HepG2 (cell line): ENCODE data around the gene MLC1. TPM values are rescaled to one million over a fixed set of nuclear protein-coding genes. Genes with fewer than 3 reads are reported as not detected.

Experiments used
- DR1 ChIP-seq: sonication (generic); formaldehyde crosslinking; IDR thresholded peaks from 2 replicates; pipeline ENCODE4 v1.8.0; 2021; ENCODE audit warnings: mild to moderate bottlenecking, missing genetic modification reagents, inconsistent platforms
- ELF3 ChIP-seq: IDR thresholded peaks from 2 replicates; pipeline ENCODE4 v1.6.1; 2016; ENCODE audit warnings: missing genetic modification reagents, missing compliant biosample characterization
- GTF3A ChIP-seq: sonication (generic); formaldehyde crosslinking; conservative IDR thresholded peaks from 2 replicates; pipeline ENCODE4 v1.4.0; 2020; ENCODE audit warnings: mild to moderate bottlenecking, missing genetic modification reagents
- HNRNPH1 ChIP-seq: fragments of 200-400 bp; formaldehyde crosslinking; optimal IDR thresholded peaks from 2 replicates; pipeline ENCODE3; 2017; ENCODE audit warnings: mild to moderate bottlenecking, low read depth, low read length
- HOXA7 ChIP-seq: sonication (generic); formaldehyde crosslinking; IDR thresholded peaks from 2 replicates; pipeline ENCODE4 v1.8.1; 2022; ENCODE audit warnings: mild to moderate bottlenecking, missing genetic modification reagents, moderate library complexity
- MIER3 ChIP-seq: IDR thresholded peaks from 2 replicates; pipeline ENCODE4 v1.6.1; 2016; ENCODE audit warnings: missing compliant biosample characterization, borderline replicate concordance
- SOX6 ChIP-seq, 2 experiments: fragments of 450-650 bp in 1 of 2; sonication (generic) in 1 of 2; formaldehyde crosslinking in 1 of 2; IDR thresholded peaks; 2 replicates each; pipeline versions ENCODE4 v1.4.0 to v1.6.1; 2017 to 2020; ENCODE audit warnings: antibody characterized with exemption in 1 of 2, mild to moderate bottlenecking in 1 of 2, missing genetic modification reagents in 1 of 2
- STAG1 ChIP-seq: sonication (generic); formaldehyde crosslinking; IDR thresholded peaks from 2 replicates; pipeline ENCODE4 v1.4.0; 2020; ENCODE audit warnings: missing genetic modification reagents
- TSC22D2 ChIP-seq: sonication (generic); formaldehyde crosslinking; IDR thresholded peaks from 2 replicates; pipeline ENCODE4 v1.5.1; 2020; ENCODE audit warnings: missing genetic modification reagents, mild to moderate bottlenecking, borderline replicate concordance
- ZMYM2 ChIP-seq: sonication (generic); formaldehyde crosslinking; IDR thresholded peaks from 2 replicates; pipeline ENCODE4 v1.8.0; 2022; ENCODE audit warnings: mild to moderate bottlenecking, missing genetic modification reagents
- ZNF326 ChIP-seq: sonication (generic); formaldehyde crosslinking; IDR thresholded peaks from 2 replicates; pipeline ENCODE4 v1.4.0; 2020; ENCODE audit warnings: missing genetic modification reagents, borderline replicate concordance
- ZNF879 ChIP-seq: sonication (generic); formaldehyde crosslinking; IDR thresholded peaks from 2 replicates; pipeline ENCODE4 v1.8.1; 2023; ENCODE audit warnings: missing genetic modification reagents
- polyA plus RNA-seq, 8 experiments: library from polyadenylated mRNA; depleted of rRNA in 3 of 8; stranded (reverse) in 7 of 8; unstranded in 1 of 8; fragments of >200 nt; fragmentation: Illumina TruSeq in 4 of 8; extraction: Trizol in 4 of 8; gene quantifications; 2 replicates each; pipeline versions ENCODE4 v1.2.1 to v1.2.3, GENCODE V29; 2011 to 2016; ENCODE audit warnings: low read depth in 4 of 8, missing spikeins in 1 of 8, mixed read lengths in 1 of 8; ENCODE audit not compliant: insufficient read depth in 1 of 8
- total RNA-seq, 5 experiments: library from RNA; depleted of rRNA; stranded (reverse); fragments of >200 nt; fragmentation: Illumina TruSeq; extraction: Trizol; gene quantifications; 2 replicates each; pipeline ENCODE4 v1.2.3, GENCODE V29; 2016; ENCODE audit warnings: low read depth in 1 of 5
- TF ChIP-seq, protein P1 (sequence below): sonication (generic); formaldehyde crosslinking; IDR thresholded peaks from 2 replicates; pipeline ENCODE4 v1.4.0; 2020; ENCODE audit warnings: low read depth, missing genetic modification reagents
- TF ChIP-seq, protein P2 (sequence below): sonication (generic); formaldehyde crosslinking; IDR thresholded peaks from 2 replicates; pipeline ENCODE4 v1.4.0; 2020; ENCODE audit warnings: missing genetic modification reagents
- TF ChIP-seq, protein P3 (sequence below): sonication (generic); formaldehyde crosslinking; IDR thresholded peaks from 2 replicates; pipeline ENCODE4 v1.4.0; 2020; ENCODE audit warnings: missing genetic modification reagents
- TF ChIP-seq, protein P4 (sequence below): sonication (generic); formaldehyde crosslinking; IDR thresholded peaks from 2 replicates; pipeline ENCODE4 v1.4.0; 2020; ENCODE audit warnings: missing genetic modification reagents; ENCODE audit errors: not compliant biosample characterization
- TF ChIP-seq, protein P5 (sequence below): sonication (generic); formaldehyde crosslinking; IDR thresholded peaks from 2 replicates; pipeline ENCODE4 v1.9.0; 2021; ENCODE audit warnings: missing genetic modification reagents, mild to moderate bottlenecking, borderline replicate concordance
- TF ChIP-seq, protein P6 (sequence below), 2 experiments: sonication (generic) in 1 of 2; formaldehyde crosslinking in 1 of 2; IDR thresholded peaks; 2 replicates each; pipeline versions ENCODE4 v1.5.1 to v1.6.1; 2011 to 2020; ENCODE audit warnings: borderline replicate concordance in 1 of 2, low read depth in 1 of 2, low read length in 1 of 2, mild to moderate bottlenecking in 1 of 2, missing genetic modification reagents in 1 of 2, moderate library complexity in 1 of 2

Gene MLC1
- total and polyA plus RNA-seq, 2 of the 13 experiments (the other 11 are each of a cell fraction or from before 2014, with no cell fraction given), result not detected

DNA sequence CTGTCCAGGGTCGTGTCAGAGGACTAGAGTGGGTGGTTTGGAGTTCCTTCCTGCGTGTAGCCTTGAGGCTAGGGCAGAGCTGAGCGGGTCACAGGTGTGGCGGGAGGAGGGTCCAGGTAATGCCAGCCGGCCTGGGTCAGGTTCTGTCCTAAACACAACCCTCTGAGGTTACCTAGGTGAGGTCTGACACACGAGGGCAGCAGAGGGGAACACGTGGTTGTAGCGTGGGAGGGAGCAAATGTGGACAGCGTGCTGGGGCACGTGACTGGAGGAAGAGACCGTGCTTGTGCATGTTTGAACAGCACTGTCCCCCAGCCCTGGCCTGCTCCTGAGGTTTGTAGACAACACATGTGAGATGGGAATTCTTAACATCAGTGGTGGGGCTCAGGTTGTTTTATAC is 17.7 kb upstream of the MLC1 start (continued):
- TF ChIP-seq, protein P1, sequence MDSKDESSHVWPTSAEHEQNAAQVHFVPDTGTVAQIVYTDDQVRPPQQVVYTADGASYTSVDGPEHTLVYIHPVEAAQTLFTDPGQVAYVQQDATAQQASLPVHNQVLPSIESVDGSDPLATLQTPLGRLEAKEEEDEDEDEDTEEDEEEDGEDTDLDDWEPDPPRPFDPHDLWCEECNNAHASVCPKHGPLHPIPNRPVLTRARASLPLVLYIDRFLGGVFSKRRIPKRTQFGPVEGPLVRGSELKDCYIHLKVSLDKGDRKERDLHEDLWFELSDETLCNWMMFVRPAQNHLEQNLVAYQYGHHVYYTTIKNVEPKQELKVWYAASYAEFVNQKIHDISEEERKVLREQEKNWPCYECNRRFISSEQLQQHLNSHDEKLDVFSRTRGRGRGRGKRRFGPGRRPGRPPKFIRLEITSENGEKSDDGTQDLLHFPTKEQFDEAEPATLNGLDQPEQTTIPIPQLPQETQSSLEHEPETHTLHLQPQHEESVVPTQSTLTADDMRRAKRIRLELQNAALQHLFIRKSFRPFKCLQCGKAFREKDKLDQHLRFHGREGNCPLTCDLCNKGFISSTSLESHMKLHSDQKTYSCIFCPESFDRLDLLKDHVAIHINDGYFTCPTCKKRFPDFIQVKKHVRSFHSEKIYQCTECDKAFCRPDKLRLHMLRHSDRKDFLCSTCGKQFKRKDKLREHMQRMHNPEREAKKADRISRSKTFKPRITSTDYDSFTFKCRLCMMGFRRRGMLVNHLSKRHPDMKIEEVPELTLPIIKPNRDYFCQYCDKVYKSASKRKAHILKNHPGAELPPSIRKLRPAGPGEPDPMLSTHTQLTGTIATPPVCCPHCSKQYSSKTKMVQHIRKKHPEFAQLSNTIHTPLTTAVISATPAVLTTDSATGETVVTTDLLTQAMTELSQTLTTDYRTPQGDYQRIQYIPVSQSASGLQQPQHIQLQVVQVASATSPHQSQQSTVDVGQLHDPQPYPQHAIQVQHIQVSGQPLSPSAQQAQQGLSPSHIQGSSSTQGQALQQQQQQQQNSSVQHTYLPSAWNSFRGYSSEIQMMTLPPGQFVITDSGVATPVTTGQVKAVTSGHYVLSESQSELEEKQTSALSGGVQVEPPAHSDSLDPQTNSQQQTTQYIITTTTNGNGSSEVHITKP (CRISPR knock-in tag), result no peak
- TF ChIP-seq DR1 (CRISPR knock-in tag) (peak; percentile 29; the same call in 1 of the 2 replicates), TSC22D2 (peak; percentile 85; the same call in 1 of the 2 replicates), GTF3A (CRISPR knock-in tag) (no peak), STAG1 (CRISPR knock-in tag) (peak; percentile 38), ELF3 (peak; percentile 51; the same call in 1 of the 2 replicates), ZNF326 (CRISPR knock-in tag) (no peak), HOXA7 (CRISPR knock-in tag) (no peak), ZMYM2 (CRISPR knock-in tag) (no peak), MIER3 (no peak), ZNF879 (CRISPR knock-in tag) (0 out of 2 replicates have a peak, but pooled peaks have one; percentile 62), SOX6 (IDR thresholded peaks at IDR 0.05) (no peak), SOX6 (CRISPR knock-in tag; IDR thresholded peaks at IDR 0.05) (peak; percentile 36; the same call in 1 of the 2 replicates), HNRNPH1 (no peak)
- TF ChIP-seq, protein P2, sequence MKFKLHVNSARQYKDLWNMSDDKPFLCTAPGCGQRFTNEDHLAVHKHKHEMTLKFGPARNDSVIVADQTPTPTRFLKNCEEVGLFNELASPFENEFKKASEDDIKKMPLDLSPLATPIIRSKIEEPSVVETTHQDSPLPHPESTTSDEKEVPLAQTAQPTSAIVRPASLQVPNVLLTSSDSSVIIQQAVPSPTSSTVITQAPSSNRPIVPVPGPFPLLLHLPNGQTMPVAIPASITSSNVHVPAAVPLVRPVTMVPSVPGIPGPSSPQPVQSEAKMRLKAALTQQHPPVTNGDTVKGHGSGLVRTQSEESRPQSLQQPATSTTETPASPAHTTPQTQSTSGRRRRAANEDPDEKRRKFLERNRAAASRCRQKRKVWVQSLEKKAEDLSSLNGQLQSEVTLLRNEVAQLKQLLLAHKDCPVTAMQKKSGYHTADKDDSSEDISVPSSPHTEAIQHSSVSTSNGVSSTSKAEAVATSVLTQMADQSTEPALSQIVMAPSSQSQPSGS (CRISPR knock-in tag), result peak; percentile 56; the same call in 1 of the 2 replicates
- TF ChIP-seq, protein P3, sequence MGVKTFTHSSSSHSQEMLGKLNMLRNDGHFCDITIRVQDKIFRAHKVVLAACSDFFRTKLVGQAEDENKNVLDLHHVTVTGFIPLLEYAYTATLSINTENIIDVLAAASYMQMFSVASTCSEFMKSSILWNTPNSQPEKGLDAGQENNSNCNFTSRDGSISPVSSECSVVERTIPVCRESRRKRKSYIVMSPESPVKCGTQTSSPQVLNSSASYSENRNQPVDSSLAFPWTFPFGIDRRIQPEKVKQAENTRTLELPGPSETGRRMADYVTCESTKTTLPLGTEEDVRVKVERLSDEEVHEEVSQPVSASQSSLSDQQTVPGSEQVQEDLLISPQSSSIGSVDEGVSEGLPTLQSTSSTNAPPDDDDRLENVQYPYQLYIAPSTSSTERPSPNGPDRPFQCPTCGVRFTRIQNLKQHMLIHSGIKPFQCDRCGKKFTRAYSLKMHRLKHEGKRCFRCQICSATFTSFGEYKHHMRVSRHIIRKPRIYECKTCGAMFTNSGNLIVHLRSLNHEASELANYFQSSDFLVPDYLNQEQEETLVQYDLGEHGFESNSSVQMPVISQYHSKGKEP (CRISPR knock-in tag), result 0 out of 2 replicates have a peak, but pooled peaks have one; percentile 51
- TF ChIP-seq, protein P4, sequence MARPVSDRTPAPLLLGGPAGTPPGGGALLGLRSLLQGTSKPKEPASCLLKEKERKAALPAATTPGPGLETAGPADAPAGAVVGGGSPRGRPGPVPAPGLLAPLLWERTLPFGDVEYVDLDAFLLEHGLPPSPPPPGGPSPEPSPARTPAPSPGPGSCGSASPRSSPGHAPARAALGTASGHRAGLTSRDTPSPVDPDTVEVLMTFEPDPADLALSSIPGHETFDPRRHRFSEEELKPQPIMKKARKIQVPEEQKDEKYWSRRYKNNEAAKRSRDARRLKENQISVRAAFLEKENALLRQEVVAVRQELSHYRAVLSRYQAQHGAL, result no peak
- TF ChIP-seq, protein P5, sequence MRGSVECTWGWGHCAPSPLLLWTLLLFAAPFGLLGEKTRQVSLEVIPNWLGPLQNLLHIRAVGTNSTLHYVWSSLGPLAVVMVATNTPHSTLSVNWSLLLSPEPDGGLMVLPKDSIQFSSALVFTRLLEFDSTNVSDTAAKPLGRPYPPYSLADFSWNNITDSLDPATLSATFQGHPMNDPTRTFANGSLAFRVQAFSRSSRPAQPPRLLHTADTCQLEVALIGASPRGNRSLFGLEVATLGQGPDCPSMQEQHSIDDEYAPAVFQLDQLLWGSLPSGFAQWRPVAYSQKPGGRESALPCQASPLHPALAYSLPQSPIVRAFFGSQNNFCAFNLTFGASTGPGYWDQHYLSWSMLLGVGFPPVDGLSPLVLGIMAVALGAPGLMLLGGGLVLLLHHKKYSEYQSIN, result no peak
- TF ChIP-seq, protein P6, sequence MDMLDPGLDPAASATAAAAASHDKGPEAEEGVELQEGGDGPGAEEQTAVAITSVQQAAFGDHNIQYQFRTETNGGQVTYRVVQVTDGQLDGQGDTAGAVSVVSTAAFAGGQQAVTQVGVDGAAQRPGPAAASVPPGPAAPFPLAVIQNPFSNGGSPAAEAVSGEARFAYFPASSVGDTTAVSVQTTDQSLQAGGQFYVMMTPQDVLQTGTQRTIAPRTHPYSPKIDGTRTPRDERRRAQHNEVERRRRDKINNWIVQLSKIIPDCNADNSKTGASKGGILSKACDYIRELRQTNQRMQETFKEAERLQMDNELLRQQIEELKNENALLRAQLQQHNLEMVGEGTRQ (IDR thresholded peaks at IDR 0.05; ENCODE audit: low read depth, low read length), result peak; percentile 93
- TF ChIP-seq, protein P6 (CRISPR knock-in tag; IDR thresholded peaks at IDR 0.05; ENCODE audit: borderline replicate concordance), result peak; percentile 93; the same call in 1 of the 2 replicates
